Measurements from ENCODE around the gene RSPO4.
A peak's percentile ranks its signal among the peaks of the same experiment; 100 is the strongest.
"Not testable (repeated sequence)": the region's sequence is repeated elsewhere in the genome, so short reads cannot be mapped to it uniquely, and the experiment has no call there.

RSPO4 gene

GRCh38 chr20:1003920-1004697, 2.0 kb upstream of the RSPO4 start:
- DNase-seq (ENCODE audit: low read depth), result no peak

GRCh38 chr20:1002682-1003561, 811 bp upstream of the RSPO4 start:
- DNase-seq (ENCODE audit: low read depth), result no peak

- DNase-seq (ENCODE audit: low read depth), result no peak
Measured at GRCh38 chr20:1001116-1001515, 995 bp downstream of the RSPO4 start.

- no peak for DNase-seq (ENCODE audit: low read depth)
Measured at GRCh38 chr20:998231-998830, 3.8 kb downstream of the RSPO4 start.

- no peak for DNase-seq (ENCODE audit: low read depth)
Measured at GRCh38 chr20:997486-997885, 4.6 kb downstream of the RSPO4 start.

GRCh38 chr20:997016-997415, 5.1 kb downstream of the RSPO4 start:
- DNase-seq (ENCODE audit: low read depth), result no peak

GRCh38 chr20:995170-995569, 6.9 kb downstream of the RSPO4 start:
- no peak for DNase-seq (ENCODE audit: low read depth)

- DNase-seq (ENCODE audit: low read depth), result no peak
Measured at GRCh38 chr20:992801-993535, 9.1 kb downstream of the RSPO4 start.

GRCh38 chr20:991850-992249, 10.3 kb downstream of the RSPO4 start:
- no peak for DNase-seq (ENCODE audit: low read depth)

- no peak for DNase-seq (ENCODE audit: low read depth)
Measured at GRCh38 chr20:990293-990959, 11.7 kb downstream of the RSPO4 start.

GRCh38 chr20:988272-988671, 13.8 kb downstream of the RSPO4 start:
- no peak for DNase-seq (ENCODE audit: low read depth)

GRCh38 chr20:987677-988076, 14.4 kb downstream of the RSPO4 start:
- DNase-seq (ENCODE audit: low read depth), result no peak

GRCh38 chr20:986733-987355, 15.3 kb downstream of the RSPO4 start:
- no peak for DNase-seq (ENCODE audit: low read depth)

GRCh38 chr20:984994-985393, 17.1 kb downstream of the RSPO4 start:
- not testable (repeated sequence) for DNase-seq (ENCODE audit: low read depth)

GRCh38 chr20:982754-983153, 19.4 kb downstream of the RSPO4 start:
- no peak for DNase-seq (ENCODE audit: low read depth)

- DNase-seq (ENCODE audit: low read depth), result no peak
Measured at GRCh38 chr20:977021-977420, 25.1 kb downstream of the RSPO4 start.

GRCh38 chr20:976033-976432, 26.1 kb downstream of the RSPO4 start:
- no peak for DNase-seq (ENCODE audit: low read depth)

- peak; percentile 31 for DNase-seq (ENCODE audit: low read depth)
Measured at GRCh38 chr20:973785-974194, 28.3 kb downstream of the RSPO4 start.

GRCh38 chr20:972256-972655, 29.9 kb downstream of the RSPO4 start:
- DNase-seq (ENCODE audit: low read depth), result no peak

- DNase-seq (ENCODE audit: low read depth), result no peak
Measured at GRCh38 chr20:971346-971745, 30.8 kb downstream of the RSPO4 start.

GRCh38 chr20:969868-970267, 32.2 kb downstream of the RSPO4 start:
- no peak for DNase-seq (ENCODE audit: low read depth)

Measured in stromal cell of bone marrow (primary cell).